Daoy (cell line): ENCODE measurements around the gene ZNF655. TPM values are rescaled to one million over a fixed set of nuclear protein-coding genes. Genes with fewer than 3 reads are reported as not detected.
"Not testable (repeated sequence)": the region's sequence is repeated elsewhere in the genome, so short reads cannot be mapped to it uniquely, and the experiment has no call there.

Experiments
- DNase-seq: peaks from one replicate; pipeline ENCODE4 v3.0.0-alpha.2; 2015; ENCODE audit warnings: low read depth
- total RNA-seq: library from RNA; depleted of rRNA; stranded (reverse); fragments of >200 nt; shearing (Covaris generic); gene quantifications from 2 replicates; pipeline ENCODE4 v1.2.3, GENCODE V29; 2014

Gene ZNF655
- total RNA-seq, 1 experiment from 2014 or later, result 89.1 TPM

- DNase-seq, result no peak
These were observed 2.6 kb downstream of the ZNF655 start for GRCh38 chr7:99560834-99561736.

GRCh38 chr7:99561737-99562051 is 3.3 kb downstream of the ZNF655 start:
- DNase-seq, result no peak

GRCh38 chr7:99562114-99562784 is 3.8 kb downstream of the ZNF655 start:
- no peak for DNase-seq

GRCh38 chr7:99562832-99563231 is 4.4 kb downstream of the ZNF655 start:
- peak; percentile 99 for DNase-seq

- DNase-seq, result peak; percentile 92
These were observed 5.2 kb downstream of the ZNF655 start for GRCh38 chr7:99563650-99564049.

- not testable (repeated sequence) for DNase-seq
These were observed 10.3 kb downstream of the ZNF655 start for GRCh38 chr7:99568770-99569169.

GRCh38 chr7:99571768-99572167 is 13.3 kb downstream of the ZNF655 start:
- DNase-seq, result no peak

GRCh38 chr7:99573257-99573656 is 14.8 kb downstream of the ZNF655 start:
- no peak for DNase-seq

GRCh38 chr7:99576251-99576650 is 17.8 kb downstream of the ZNF655 start:
- no peak for DNase-seq

- no peak for DNase-seq
These were observed 21.0 kb downstream of the ZNF655 start for GRCh38 chr7:99579281-99579955.

- peak; percentile 72 for DNase-seq
These were observed 21.7 kb downstream of the ZNF655 start for GRCh38 chr7:99579956-99580777.

GRCh38 chr7:99580778-99581332 is 22.4 kb downstream of the ZNF655 start:
- not testable (repeated sequence) for DNase-seq

- no peak for DNase-seq
These were observed 30.4 kb downstream of the ZNF655 start for GRCh38 chr7:99588868-99589267.

GRCh38 chr7:99594948-99595745 is 36.7 kb downstream of the ZNF655 start:
- no peak for DNase-seq

GRCh38 chr7:99596408-99596955 is 38.0 kb downstream of the ZNF655 start:
- no peak for DNase-seq

- no peak for DNase-seq
These were observed 39.5 kb downstream of the ZNF655 start, which contains the start of gene TMEM225B for GRCh38 chr7:99597762-99598501. Gene TMEM225B (plus strand): TSS chr7:99598267. CDS start chr7:99604389, 6,122 bp downstream.

GRCh38 chr7:99599836-99600235 is 41.4 kb downstream of the ZNF655 start:
- no peak for DNase-seq

- no peak for DNase-seq
These were observed 43.3 kb downstream of the ZNF655 start for GRCh38 chr7:99601656-99602310.

- no peak for DNase-seq
These were observed 47.1 kb downstream of the ZNF655 start for GRCh38 chr7:99605527-99605926.
